ENCODE data around the gene ATP1A1. TPM values are rescaled to one million over a fixed set of nuclear protein-coding genes. Genes with fewer than 3 reads are reported as not detected.

ATP1A1 gene
- total RNA-seq, 4 donors from 2014 or later = 324 to 3,097 (median 1,990) TPM

DNA sequence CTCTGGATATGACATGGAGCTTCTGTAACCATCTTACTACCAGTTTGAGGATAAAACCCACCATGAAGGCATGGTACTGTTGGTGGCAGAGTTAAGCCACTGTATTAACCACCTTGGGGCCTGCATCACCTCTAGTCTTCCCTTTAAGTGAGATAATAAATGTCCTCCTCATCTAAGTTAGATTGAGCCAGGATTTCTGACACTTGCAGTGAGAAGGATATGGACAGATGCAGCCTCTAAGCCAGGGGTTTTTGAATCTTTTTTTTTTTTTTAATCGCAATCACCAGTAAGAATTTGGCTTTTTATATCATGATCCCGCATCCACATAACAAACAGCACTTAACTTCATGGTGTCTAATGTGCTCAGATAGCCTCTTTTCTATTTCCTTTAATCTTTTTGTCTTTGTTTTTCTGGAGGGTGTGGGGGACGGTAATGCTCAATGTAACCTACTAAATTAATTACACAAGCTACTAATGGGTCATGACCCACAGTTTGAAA is 42.2 kb downstream of the ATP1A1 start:
- no peak overlapping the region for H3K27ac ChIP-seq
- H3K4me1 ChIP-seq = peaks cover 9 to 17% (median 13%) of the 10 kb centered on the region in 4 donors
- H3K36me3 ChIP-seq = no peaks in the 10 kb centered on the region
- no peak overlapping the region for H3K4me3 ChIP-seq
- in situ Hi-C loops (cut with MboI; ENCODE audit: low pct_ligation_motif_present in 1 of 4, low pct_unique_long_range_greater_than_20kb in 1 of 4, low sequenced_read_pairs in 3 of 4) = no loop called here
- intact Hi-C loops (cut with DNase I; ENCODE audit: low total_unique reads) = no loop called here
- H3K27me3 ChIP-seq = no peaks in the 10 kb centered on the region
- DNase-seq = no peak
- 92 to 100% methylated on average over 3 of the region's 3 CpGs for WGBS, 2 donors (ENCODE audit: low coverage in 1 of 2)
- no peak for TF ChIP-seq POLR2A (IDR thresholded peaks at IDR 0.05)
- no peak for TF ChIP-seq POLR2AphosphoS5 (IDR thresholded peaks at IDR 0.05)
- no peak for TF ChIP-seq CTCF (IDR thresholded peaks at IDR 0.05)
- TF ChIP-seq EP300 (IDR thresholded peaks at IDR 0.05; ENCODE audit: low read depth) = no peak
- no peaks in the 10 kb centered on the region for H3K9me3 ChIP-seq

GRCh38 chr1:116415699-116416533 is 42.9 kb downstream of the ATP1A1 start:
- no peaks in the 10 kb centered on the region for H3K36me3 ChIP-seq
- no peak overlapping the region for H3K4me3 ChIP-seq
- TF ChIP-seq POLR2AphosphoS5 (IDR thresholded peaks at IDR 0.05) (no peak), CTCF (IDR thresholded peaks at IDR 0.05) (no peak), EP300 (IDR thresholded peaks at IDR 0.05; ENCODE audit: low read depth) (no peak), POLR2A (IDR thresholded peaks at IDR 0.05) (no peak)
- H3K27ac ChIP-seq = no peak overlapping the region
- H3K27me3 ChIP-seq = no peaks in the 10 kb centered on the region
- in situ Hi-C loops (cut with MboI; ENCODE audit: low pct_ligation_motif_present in 1 of 4, low pct_unique_long_range_greater_than_20kb in 1 of 4, low sequenced_read_pairs in 3 of 4) (no loop called here), intact Hi-C loops (cut with DNase I; ENCODE audit: low total_unique reads) (no loop called here)
- H3K9me3 ChIP-seq = no peaks in the 10 kb centered on the region
- no peak for DNase-seq
- H3K4me1 ChIP-seq = peaks cover 9 to 17% (median 13%) of the 10 kb centered on the region in 4 donors
- 39 to 78% methylated on average over 2 to 5 of the region's 5 CpGs for WGBS, 2 donors (ENCODE audit: low coverage in 1 of 2)

DNA sequence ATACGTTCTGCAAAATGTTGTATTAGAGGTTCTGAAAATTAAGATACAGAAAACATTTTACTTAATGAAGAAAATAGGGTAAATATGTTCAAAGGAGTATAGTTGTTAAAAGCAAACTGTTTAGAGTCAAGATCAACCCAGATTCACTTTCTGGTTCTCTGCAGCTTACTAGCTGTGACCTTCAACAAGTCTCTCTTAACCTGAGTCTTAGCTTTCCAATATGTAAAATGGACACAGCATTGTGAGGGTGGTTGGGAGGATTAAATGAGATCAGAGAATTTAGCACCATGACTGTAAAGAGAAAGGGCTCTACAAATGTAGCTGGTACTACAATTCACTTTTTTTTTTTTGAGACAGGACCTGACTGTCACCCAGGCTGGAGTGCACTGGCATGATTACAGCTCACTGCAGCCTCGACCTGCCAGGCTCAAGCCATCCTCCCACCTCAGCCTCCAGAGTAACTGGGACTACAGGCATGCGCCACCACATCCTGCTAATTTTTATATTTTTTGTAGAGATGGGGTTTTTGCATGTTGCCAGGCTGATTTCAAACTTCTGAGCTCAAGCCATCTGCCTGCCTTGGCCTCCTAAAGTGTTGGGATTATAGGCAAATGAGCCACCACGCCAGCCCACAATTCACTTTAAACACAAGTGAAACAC is 43.9 kb downstream of the ATP1A1 start:
- TF ChIP-seq POLR2A (IDR thresholded peaks at IDR 0.05) (no peak), EP300 (IDR thresholded peaks at IDR 0.05; ENCODE audit: low read depth) (no peak), CTCF (IDR thresholded peaks at IDR 0.05) (no peak), POLR2AphosphoS5 (IDR thresholded peaks at IDR 0.05) (no peak)
- Histone ChIP-seq H3K9me3 (no peaks in the 10 kb centered on the region), H3K36me3 (no peaks in the 10 kb centered on the region), H3K27me3 (no peaks in the 10 kb centered on the region), H3K27ac (peak overlapping the region in 1 of 4 donors; percentile 80), H3K4me3 (peak overlapping the region in 1 of 4 donors; percentile 80), H3K4me1 (peaks cover 9 to 17% (median 13%) of the 10 kb centered on the region in 4 donors)
- in situ Hi-C loops (cut with MboI; ENCODE audit: low pct_ligation_motif_present in 1 of 4, low pct_unique_long_range_greater_than_20kb in 1 of 4, low sequenced_read_pairs in 3 of 4) (no loop called here), intact Hi-C loops (cut with DNase I; ENCODE audit: low total_unique reads) (no loop called here)
- WGBS, 2 donors (ENCODE audit: low coverage in 1 of 2) = 81 to 93% methylated on average over 4 of the region's 4 CpGs
- DNase-seq = no peak

DNA sequence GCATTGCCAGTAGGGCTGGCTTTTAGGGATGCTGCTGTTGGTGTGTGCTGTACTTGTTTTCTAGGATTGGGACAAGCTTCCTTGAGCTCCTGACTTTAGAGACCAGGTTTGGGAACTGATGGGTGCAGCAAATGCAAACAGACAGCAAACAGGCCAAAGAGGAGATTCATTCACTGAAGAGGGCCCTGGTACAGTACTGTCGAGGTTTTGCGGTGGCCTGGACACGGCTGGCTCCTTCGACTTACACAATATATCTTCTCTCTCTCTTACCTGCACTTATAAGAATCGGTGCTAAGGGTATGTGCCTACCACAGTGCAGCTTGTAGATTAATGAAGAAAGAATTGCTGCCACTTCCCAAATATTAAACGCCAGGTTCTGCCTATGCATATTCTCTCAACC is 44.6 kb downstream of the ATP1A1 start:
- H3K27me3 ChIP-seq = no peaks in the 10 kb centered on the region
- WGBS, 2 donors (ENCODE audit: low coverage in 1 of 2) = 23 to 43% methylated on average over 4 to 6 of the region's 6 CpGs
- H3K4me1 ChIP-seq = peaks cover 9 to 17% (median 13%) of the 10 kb centered on the region in 4 donors
- intact Hi-C loops (cut with DNase I; ENCODE audit: low total_unique reads) (no loop called here), in situ Hi-C loops (cut with MboI; ENCODE audit: low pct_ligation_motif_present in 1 of 4, low pct_unique_long_range_greater_than_20kb in 1 of 4, low sequenced_read_pairs in 3 of 4) (no loop called here)
- H3K27ac ChIP-seq = peak overlapping the region; percentile 69 to 80 (median 77)
- no peaks in the 10 kb centered on the region for H3K9me3 ChIP-seq
- H3K36me3 ChIP-seq = no peaks in the 10 kb centered on the region
- peak overlapping the region; percentile 57 to 80 (median 72) for H3K4me3 ChIP-seq
- TF ChIP-seq POLR2A (IDR thresholded peaks at IDR 0.05) = no peak
- TF ChIP-seq CTCF (IDR thresholded peaks at IDR 0.05) = no peak
- no peak for TF ChIP-seq EP300 (IDR thresholded peaks at IDR 0.05; ENCODE audit: low read depth)
- TF ChIP-seq POLR2AphosphoS5 (IDR thresholded peaks at IDR 0.05) = no peak
- DNase-seq = no peak
